ENCODE data around the gene FXYD7.

FXYD7 gene

DNA sequence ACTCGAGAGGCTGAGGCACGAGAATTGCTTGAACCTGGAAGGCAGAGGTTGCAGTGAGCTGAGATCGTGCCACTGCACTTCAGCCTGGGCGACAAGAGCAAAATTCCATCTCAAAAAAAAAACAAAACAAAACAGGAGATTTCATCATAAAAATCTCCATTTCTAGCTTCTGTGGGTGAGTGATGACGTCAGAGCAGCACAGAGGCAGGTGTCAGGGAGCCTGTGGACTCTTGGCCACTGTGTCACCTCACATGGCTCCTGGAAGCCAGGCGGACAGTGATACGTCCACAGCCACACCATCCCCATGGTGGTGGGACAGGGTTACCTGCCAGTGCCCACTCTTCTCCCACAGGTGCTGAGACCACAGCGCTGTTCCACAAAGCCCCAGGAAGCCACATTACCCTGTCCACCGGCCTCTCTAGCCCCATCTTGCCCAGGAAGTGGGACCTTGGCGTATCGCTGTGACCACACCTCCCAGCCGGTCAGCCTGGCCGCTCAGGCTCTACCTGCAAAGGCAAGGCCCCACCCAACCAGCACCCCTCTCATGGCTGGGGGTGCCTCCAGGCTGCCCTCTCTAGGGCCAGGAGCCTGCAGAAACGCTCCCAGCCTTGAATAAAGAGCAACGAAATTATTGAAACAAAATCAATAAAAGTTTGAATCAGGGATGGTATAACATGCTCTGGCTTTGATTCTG lies 29.9 kb upstream of the FXYD7 start:
- DNase-seq: no peak

DNA sequence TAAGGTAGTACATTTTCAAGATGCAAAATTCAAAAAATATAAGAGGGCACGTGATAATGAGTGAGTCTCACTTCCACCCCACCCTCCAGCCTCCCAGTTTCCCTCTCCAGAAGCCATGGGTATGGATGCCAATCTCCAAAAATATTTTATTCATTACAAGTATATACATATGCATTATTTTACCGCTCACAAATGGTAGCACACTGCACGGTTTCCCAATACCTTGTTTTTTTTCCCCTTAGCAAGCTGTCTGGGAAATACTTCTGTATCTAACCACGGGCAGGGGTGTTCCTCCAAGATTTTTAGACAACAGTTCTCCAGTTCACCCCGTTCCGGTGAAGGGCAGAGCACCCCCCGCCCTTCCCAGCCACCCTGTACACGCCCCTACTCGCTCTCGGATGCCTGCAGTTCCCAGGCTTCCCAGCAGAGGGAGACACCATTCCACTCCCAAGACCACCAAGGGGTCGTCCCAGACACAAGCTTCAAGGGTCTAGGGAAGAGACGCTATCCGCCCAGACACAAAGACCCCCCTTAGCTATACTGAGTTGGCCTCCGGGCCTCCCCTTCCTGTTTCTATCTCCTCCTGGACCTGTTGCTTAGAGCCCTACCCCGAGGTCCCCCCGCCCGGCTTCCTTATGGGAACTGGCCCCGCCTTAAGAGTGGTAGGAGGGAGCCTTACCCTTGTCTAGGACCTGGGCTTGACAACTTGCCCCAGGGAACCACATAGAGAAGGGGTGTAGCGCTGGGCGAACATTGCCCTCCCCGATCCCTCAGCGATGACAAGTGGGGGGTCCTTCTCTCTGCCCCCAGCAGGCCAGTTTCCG lies 28.5 kb upstream of the FXYD7 start:
- peak in 1 of 2 experiments; percentile 32 for DNase-seq

GRCh38 chr19:35115177-35115951 lies 27.7 kb upstream of the FXYD7 start, which contains the start of gene FXYD3:
Gene FXYD3 (plus strand): TSS chr19:35115823. CDS start chr19:35119377, 3,554 bp downstream.
- DNase-seq: no peak

DNA sequence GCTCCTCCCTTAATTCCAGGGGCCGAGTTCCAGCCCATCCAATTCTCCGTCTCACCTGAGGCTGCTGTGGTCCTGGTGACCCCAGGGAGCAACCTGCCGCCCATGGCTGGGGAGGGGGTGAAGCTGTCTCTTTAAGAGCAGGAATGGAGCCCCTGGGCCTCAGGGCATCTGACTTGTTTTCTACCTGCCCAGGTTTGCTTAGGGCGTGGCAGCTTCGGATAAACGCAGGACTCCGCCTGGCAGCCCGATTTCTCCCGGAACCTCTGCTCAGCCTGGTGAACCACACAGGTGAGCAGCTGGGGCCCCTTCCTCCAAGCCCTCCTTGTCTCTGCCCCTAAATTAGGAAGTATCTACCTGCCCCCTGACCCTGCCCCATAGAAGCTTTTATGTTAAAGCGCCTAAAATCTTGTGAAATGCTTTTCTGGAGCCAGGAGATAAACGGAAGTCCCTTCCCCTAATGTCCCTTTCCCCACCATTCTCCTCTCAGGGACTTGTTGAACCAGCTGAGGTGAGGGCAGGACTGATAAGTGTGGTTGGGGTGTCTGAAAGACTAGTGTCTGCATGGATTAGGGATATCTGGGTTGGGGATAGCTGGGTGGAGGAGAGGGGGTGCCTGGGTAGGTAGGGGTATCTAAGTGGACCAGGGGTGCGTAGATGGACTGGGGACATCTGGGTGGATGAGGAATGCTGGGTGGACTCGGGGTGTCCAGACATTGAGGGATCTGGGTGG lies 26.8 kb upstream of the FXYD7 start:
- DNase-seq: no peak

GRCh38 chr19:35117116-35117515 lies 25.9 kb upstream of the FXYD7 start:
- DNase-seq: no peak

DNA sequence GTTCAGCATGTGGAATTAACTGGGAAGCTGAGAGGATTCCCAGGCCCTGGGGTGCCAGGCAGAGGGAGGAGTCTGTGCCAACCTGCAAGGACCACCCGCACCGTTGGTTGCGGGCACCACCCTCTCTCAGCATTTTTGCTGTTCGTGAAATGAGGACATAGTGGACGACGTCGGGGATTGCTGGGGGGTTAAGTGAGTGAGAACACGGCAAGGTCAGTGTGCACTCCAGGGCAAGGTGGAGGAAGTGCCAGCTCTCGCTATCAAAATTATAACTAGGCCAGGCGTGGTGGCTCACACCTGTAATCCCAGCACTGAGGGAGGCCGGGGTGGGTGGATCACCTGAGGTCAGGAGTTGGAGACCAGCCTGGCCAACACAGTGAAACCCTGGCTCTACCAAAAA lies 25.3 kb upstream of the FXYD7 start:
- no peak for DNase-seq

GRCh38 chr19:35118268-35119020 lies 24.6 kb upstream of the FXYD7 start:
- no peak for DNase-seq

DNA sequence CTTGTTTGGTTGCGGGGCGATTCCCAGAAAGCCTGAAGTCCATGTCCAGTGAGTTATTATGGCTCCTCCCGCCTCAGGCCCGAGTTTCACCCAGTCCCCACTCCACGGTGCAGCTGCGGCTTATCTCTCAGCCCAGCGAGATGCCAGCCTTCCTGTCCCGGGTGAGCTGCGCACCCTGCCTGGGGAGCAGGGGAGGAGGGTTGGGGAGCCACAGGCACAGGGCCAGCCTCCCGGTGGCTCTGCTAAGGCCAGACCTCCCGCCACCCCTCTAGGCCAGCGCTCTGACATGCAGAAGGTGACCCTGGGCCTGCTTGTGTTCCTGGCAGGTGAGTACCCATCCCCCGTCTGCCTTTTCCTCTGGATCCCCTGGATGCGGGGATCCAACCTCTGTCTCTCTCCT lies 24.0 kb upstream of the FXYD7 start:
- DNase-seq: no peak

DNA sequence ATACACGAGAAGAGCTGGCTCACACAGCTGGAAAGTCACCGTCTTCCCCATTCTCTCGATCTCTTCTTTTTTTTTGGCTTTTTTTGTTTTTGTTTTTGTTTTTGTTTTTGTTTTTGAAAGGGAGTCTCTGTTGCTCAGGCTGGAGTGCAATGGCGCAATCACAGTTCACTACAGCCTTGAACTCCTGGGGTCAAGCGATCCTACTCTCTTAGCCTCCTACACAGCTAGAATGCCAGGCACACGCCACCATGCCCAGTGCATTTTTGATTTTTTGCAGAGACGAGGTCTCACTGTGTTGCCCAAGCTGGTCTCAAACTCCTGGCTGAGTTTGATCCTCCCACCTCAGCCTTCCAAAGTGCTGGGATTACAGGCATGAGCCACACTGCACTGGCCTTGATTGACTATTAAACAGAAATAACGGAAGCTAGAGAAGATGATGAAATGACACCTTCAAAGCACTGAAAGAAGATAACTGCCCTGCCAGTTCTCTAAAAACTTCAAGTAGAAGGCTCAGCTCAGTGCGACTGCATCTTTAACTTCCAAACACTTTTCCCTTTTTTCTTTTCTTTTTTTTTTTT lies 23.4 kb upstream of the FXYD7 start:
- no peak for DNase-seq

DNA sequence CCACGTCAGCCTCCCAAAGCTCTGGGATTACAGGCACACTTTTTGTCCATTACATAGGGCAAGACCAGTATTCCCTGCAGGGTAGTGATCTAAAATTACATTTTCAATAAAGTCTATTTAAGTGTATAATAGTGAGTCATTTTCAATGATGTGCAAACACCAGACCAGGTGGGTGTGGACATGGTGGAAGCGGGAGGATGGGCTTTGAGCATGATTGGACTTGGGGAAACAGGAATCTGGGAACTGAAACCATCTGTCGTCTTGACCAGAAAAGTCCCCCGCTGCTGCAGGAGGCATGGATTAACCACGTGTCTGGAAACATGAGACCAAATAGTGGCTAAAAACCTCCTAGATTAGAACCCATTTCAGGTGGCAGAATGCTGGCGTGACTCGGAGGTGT lies 22.6 kb upstream of the FXYD7 start:
- peak in 1 of 2 experiments; percentile 35 for DNase-seq

GRCh38 chr19:35120898-35121297 lies 22.2 kb upstream of the FXYD7 start:
- DNase-seq: no peak

GRCh38 chr19:35122687-35123551 lies 20.1 kb upstream of the FXYD7 start:
- DNase-seq: no peak

DNA sequence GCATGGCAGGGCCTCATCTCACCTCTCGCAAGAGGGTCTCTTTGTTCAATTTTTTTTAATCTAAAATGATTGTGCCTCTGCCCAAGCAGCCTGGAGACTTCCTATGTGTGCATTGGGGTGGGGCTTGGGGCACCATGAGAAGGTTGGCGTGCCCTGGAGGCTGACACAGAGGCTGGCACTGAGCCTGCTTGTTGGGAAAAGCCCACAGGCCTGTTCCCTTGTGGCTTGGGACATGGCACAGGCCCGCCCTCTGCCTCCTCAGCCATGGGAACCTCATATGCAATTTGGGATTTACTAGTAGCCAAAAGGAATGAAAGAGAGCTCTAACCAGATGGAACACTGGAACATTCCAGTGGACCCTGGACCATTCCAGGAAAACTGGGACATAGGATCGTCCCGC lies 19.5 kb upstream of the FXYD7 start:
- no peak for DNase-seq

- peak; percentile 59 to 75 for DNase-seq
Observed at GRCh38 chr19:35124098-35125060, 18.7 kb upstream of the FXYD7 start.

DNA sequence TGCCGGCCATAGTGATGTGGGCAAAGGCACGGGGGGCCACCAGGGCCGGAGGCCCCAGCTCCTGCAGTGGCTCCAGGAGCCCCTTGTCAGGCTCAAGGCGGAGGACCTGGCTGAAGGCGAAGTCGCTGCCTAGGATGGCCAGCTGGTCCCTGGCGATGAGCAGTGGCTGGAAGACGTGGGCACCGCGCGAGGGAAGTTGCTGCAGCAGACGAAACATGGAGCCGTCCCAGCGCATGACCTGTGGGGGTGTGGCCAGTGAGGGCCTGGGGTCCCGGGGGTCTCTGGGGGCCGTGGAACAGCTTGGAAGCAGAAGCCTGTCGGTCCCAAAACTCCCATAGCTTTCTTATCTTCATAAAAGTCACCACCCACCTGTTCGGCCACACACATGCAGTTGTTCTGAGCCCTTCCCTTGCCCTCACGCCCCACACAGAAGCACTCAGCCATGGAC lies 17.8 kb upstream of the FXYD7 start:
- no peak for DNase-seq

DNA sequence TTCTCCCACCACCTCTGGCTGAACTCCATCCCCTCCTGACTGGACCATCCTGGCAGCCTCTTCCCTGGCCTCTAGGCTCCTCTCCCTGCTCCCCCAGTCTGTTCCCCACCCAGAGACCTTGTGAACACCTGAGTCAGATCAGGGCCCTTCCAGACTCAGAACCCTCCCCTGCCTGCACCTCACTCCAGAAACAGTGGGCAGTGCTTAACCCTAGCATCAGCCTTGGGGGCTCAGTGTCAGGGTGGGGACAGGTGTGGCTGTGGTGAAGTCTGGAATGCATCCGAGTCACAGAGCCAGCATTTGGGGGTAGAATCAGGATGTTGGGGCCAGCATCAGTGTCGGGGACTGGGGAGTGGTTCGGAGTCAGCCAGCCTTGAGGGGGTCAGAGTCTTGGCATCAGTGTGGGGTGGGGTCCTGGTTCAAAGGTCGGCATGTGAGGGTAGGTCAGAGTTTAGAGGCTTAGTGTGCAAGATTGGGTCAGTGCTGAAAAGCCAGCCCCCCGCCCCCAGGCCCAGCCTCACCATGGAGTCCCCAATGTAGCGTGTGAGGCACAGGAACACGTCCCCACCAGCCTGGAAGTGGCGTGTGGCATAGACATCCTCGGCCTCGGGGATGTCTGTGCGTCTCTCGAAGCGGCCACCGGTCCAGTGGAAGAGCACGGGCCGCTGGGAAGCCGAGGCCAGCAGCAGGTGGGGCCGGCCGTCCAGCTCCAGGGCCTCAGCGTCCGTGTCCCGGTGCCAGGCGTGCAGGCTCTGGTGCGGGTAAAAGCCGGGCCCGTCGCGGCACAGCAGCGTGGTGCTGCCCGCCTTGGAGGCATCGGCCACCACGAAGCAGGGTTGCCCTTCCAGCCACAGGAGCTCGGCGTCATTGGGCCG lies 17.1 kb upstream of the FXYD7 start:
- no peak for DNase-seq

DNA sequence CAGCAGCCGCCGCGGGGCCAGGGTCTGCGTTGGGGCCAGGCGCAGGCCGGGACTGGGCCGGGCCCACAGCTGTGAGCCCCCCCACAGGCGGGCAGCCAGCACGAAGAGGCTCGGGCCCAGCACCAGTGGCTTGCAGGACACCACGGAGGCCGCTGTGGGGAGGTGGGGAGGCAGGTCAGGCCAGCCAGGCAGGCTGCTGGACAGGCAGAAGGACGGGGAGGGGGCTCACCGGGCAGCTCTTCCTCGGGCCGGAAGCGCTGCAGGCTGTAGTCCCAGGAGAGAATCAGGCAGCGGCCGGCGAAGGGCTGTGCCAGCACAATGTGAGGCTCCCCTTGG lies 16.5 kb upstream of the FXYD7 start:
- DNase-seq: no peak

DNA sequence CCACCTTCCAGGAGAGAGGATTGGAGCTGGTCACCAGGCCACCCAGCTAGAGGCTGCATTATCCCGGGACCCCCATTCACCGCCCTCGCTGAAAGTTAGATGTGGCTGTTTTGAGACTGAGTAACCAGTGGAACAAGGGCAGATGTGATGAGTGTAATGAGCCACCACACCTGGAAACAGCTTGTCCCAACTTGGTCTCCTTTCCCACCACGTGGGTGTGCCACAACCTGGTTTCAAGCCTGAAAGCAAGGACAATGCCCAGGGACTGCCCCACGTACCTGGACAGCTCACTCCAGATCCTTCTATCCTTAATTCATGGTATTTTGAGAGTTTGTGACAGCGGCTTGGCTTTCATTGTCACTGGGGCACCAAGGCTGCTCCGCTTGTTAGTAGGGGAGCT lies 15.2 kb upstream of the FXYD7 start:
- DNase-seq: no peak
